GM18951 (cell line): ENCODE results near the gene SAMD8.
A peak's percentile ranks its signal among the peaks of the same experiment; 100 is the strongest.
"Not testable (repeated sequence)": the region's sequence is repeated elsewhere in the genome, so short reads cannot be mapped to it uniquely, and the experiment has no call there.

Source experiments
- POLR2A ChIP-seq: IDR thresholded peaks from 4 replicates; pipeline ENCODE4 v1.6.1; 2011; ENCODE audit warnings: mild to moderate bottlenecking; ENCODE audit not compliant: insufficient read length, insufficient read depth; ENCODE audit errors: extremely low read depth
- in situ Hi-C: fragments of 300-500 bp; cut with MboI; formaldehyde crosslinking; loops from one replicate; pipeline ENCODE4 v1.12.0; 2022; ENCODE audit warnings: low sequenced_read_pairs, mixed read lengths, inconsistent platforms; ENCODE audit not compliant: unreplicated experiment

The SAMD8 gene

DNA sequence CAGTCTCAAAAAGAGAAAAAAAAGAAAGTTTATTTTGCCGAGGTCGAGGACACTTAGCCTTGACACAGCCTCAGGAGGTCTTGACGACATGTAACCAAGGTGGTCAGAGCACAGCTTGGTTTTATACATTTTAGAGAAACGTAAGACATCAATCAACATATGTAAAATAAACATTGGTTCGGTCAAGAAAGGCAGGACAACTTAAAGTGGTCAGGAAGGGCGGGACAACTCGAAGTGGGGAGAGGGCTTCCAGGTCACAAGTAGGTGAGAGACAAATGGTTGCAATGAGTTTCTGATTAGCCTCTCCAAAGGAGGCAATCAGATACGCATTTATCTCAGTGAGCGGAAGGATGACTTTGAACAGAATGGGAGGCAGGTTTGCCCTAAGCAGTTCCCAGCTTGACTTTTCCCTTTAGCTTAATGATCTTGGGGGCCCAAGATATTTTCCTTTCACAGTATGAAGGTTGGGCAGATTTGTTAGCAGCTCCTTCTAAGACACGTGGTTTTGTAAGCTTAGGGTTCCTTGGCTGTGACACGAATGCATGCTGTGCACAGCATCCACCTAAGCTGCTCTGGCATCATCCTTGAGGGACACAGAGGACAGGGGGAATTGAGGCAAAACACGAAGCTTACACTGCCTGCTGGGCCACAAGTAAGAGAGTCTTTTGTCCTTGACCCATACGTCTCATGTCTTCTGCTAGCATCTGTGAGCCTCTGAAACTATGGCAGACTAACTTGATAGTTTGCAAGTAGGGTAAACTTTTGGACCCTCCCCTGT, 95.8 kb downstream of the SAMD8 start:
- TF ChIP-seq POLR2A = no peak
- in situ Hi-C loops = no loop called here

DNA sequence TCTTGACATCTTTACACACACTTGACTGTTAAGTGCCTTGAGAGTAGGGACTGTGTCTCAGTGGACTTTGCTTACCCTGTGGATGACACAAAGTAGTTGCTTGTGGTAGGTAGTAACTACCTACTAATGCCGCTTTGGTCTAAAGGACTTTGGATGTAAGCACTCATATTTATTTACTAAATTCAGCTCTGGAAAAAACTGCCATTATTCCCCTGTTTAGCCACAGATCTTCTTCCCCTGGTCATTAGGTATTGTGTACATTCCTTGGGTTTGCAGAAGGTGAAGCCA, 96.3 kb downstream of the SAMD8 start:
- in situ Hi-C loops = no loop called here
- TF ChIP-seq POLR2A = no peak

- TF ChIP-seq POLR2A = no peak
Observed at GRCh38 chr10:75208181-75208580, 96.7 kb downstream of the SAMD8 start.

GRCh38 chr10:75209086-75209920, 97.8 kb downstream of the SAMD8 start:
- no peak for TF ChIP-seq POLR2A
- in situ Hi-C loops = no loop called here

More at GRCh38 chr10:75208181-75208580, 96.7 kb downstream of the SAMD8 start:
- in situ Hi-C loops = no loop called here

DNA sequence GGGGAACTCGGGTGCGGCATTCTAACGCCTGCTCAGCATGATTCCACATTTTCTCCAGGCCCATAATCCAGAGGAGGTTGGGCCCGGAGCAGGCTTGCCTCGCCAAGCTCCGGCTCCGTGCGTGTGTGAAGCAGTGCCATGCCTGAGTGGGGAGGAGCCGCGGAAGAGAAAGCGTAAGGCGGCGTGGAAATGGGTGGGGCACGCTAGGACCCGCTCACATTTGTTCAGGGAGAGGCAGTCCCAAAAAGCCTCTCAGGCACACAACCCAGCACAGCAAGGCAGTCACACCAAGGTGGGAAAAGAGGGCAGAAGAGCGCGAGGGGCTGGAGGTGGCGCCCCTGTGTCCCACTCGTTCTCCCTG, 98.4 kb downstream of the SAMD8 start:
- no peak for TF ChIP-seq POLR2A
- in situ Hi-C loops = no loop called here

- in situ Hi-C loops = no loop called here
- TF ChIP-seq POLR2A = peak; percentile 77
Observed at GRCh38 chr10:75210282-75211006, 99.0 kb downstream of the SAMD8 start, which contains the start of gene VDAC2. Gene VDAC2, plus strand, starts transcription at chr10:75210796. Its CDS starts 363 bp downstream, at chr10:75211159.

GRCh38 chr10:75211007-75211691, 99.7 kb downstream of the SAMD8 start:
- TF ChIP-seq POLR2A = no peak
- in situ Hi-C loops = no loop called here

GRCh38 chr10:75212343-75212742, 100.9 kb downstream of the SAMD8 start:
- TF ChIP-seq POLR2A = no peak
- in situ Hi-C loops = no loop called here

- TF ChIP-seq POLR2A = no peak
- in situ Hi-C loops = no loop called here
Observed at GRCh38 chr10:75220274-75220673, 108.8 kb downstream of the SAMD8 start.

DNA sequence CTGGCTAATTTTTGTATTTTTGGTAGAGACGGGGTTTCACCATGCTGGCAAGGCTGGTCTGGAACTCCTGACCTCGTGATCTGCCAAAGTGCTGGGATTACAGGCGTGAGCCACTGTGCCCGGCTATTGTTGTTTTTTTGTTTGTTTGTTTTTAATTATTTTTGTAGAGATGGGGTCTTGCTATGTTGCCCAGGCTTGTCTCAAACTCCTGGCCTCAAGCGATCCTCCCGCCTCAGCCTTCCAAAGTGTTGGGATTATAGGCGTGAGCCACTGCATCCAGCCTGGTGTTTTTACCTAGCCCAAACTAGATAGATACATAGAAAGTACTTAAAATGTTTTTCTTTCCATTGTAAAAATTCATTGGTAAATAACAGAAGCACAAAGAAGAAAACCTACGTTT, 110.0 kb downstream of the SAMD8 start:
- in situ Hi-C loops = not testable (repeated sequence)

DNA sequence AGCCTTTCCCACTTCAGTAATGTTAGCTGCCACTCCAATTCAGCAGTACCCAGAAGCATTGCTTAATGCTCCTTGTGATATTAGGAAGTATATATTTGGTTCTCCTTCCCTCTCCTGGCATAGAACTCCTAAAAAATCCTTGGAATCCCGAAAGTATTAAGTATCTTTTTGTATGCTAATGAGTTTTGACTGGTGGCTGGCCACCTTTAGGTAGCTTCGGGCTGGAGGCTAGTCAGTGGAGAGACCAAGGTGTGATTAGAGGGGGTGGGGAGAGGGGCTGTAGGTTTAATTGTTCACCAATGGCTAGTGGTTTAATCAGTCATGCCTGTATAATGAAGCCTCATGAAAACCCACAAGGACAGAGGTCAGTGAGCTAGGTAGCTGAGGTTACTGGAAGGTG, 112.1 kb downstream of the SAMD8 start:
- in situ Hi-C loops = no loop called here
- TF ChIP-seq POLR2A = no peak

DNA sequence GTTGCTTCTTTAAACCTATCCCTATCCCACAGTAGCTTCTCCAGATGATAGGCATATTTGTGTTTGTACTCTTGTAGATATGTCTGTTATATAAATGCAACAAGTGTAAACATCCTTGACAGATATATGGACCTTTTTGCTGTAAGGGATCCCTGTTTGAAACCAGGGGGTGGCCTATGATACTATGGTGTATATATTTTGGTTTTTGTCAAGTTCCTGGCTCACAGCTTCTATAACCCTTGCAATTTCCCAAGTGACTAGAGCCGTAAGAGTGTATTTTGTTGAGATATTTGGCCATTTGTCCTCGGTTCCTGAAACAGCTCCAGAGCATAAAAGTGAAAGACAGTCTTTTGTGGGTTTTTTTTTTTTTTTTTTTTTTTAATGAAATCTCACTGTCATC, 114.6 kb downstream of the SAMD8 start:
- no peak for TF ChIP-seq POLR2A
- in situ Hi-C loops = loop anchor here (25.0 kb wide), 1 partner anchor 964 kb away; no protein-coding TSS in a partner anchor

DNA sequence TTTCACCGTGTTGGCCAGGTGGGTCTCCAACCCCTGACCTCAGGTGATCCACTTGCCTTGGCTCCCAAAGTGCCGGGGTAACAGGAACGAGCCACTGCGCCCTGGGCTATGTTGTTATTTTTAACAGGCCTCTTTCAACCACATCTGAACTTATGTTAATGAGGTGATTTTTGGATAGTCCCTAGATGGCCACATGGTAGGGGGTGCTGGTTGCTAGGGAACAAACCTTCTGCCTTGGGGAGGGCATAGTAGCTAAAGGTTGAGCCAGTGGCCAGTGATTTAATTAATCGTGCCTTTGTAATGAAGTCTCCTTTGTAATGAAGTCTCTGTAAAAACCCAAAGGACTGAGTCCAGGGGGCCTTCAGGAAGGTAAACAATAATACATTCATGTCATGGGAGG, 115.2 kb downstream of the SAMD8 start:
- in situ Hi-C loops = loop anchor here (25.0 kb wide), 1 partner anchor 964 kb away; no protein-coding TSS in a partner anchor
- TF ChIP-seq POLR2A = no peak
